Measurements from ENCODE around the gene CD81.
"Not testable (repeated sequence)": the region's sequence is repeated elsewhere in the genome, so short reads cannot be mapped to it uniquely, and the experiment has no call there.

The CD81 gene

GRCh38 chr11:2376751-2377451 lies at the start of gene CD81:
CD81 (plus strand) TSS chr11:2377310; CDS start chr11:2377550, 240 bp downstream.
- no peak for DNase-seq

- DNase-seq: no peak
These were observed 49.1 kb upstream of the CD81 start for GRCh38 chr11:2328021-2328420.

- DNase-seq: no peak
These were observed 48.3 kb upstream of the CD81 start for GRCh38 chr11:2328656-2329354.

GRCh38 chr11:2329551-2329950 lies 47.6 kb upstream of the CD81 start:
- no peak for DNase-seq

GRCh38 chr11:2330696-2331095 lies 46.4 kb upstream of the CD81 start:
- DNase-seq: no peak

- no peak for DNase-seq
These were observed 45.7 kb upstream of the CD81 start for GRCh38 chr11:2331404-2331803.

- DNase-seq: not testable (repeated sequence)
These were observed 44.5 kb upstream of the CD81 start for GRCh38 chr11:2332569-2332968.

- DNase-seq: not testable (repeated sequence)
These were observed 43.5 kb upstream of the CD81 start for GRCh38 chr11:2333486-2334205.

- DNase-seq: not testable (repeated sequence)
These were observed 41.8 kb upstream of the CD81 start for GRCh38 chr11:2335286-2335685.

GRCh38 chr11:2338760-2339159 lies 38.4 kb upstream of the CD81 start:
- not testable (repeated sequence) for DNase-seq

- no peak for DNase-seq
These were observed 34.6 kb upstream of the CD81 start for GRCh38 chr11:2342557-2342956.

GRCh38 chr11:2342981-2343380 lies 34.1 kb upstream of the CD81 start:
- DNase-seq: no peak

- DNase-seq: no peak
These were observed 33.6 kb upstream of the CD81 start for GRCh38 chr11:2343502-2343901.

- DNase-seq: no peak
These were observed 32.1 kb upstream of the CD81 start for GRCh38 chr11:2345050-2345449.

- no peak for DNase-seq
These were observed 31.1 kb upstream of the CD81 start for GRCh38 chr11:2346014-2346413.

- DNase-seq: no peak
These were observed 30.4 kb upstream of the CD81 start for GRCh38 chr11:2346586-2347307.

GRCh38 chr11:2347308-2347830 lies 29.7 kb upstream of the CD81 start:
- DNase-seq: no peak

GRCh38 chr11:2348986-2349385 lies 28.1 kb upstream of the CD81 start:
- no peak for DNase-seq

GRCh38 chr11:2351701-2352100 lies 25.4 kb upstream of the CD81 start:
- no peak for DNase-seq

- no peak for DNase-seq
These were observed 24.7 kb upstream of the CD81 start for GRCh38 chr11:2352420-2352819.

- DNase-seq: no peak
These were observed 22.0 kb upstream of the CD81 start for GRCh38 chr11:2355000-2355644.

- DNase-seq: no peak
These were observed 19.9 kb upstream of the CD81 start for GRCh38 chr11:2357246-2357645.

Measured in NCI-H1694 (cell line).